GM19328 (cell line): ENCODE results near the gene PCCA.

Experiments
- ATAC-seq: cut with Tn5 transposase; IDR thresholded peaks from one replicate; pipeline ENCODE4 v1.9.1; 2021; ENCODE audit warnings: mild to moderate bottlenecking, moderate library complexity; ENCODE audit not compliant: unreplicated experiment

Gene PCCA

GRCh38 chr13:100451923-100452322, 363.0 kb downstream of the PCCA start:
- ATAC-seq: no peak

- ATAC-seq: no peak
These were observed 366.0 kb downstream of the PCCA start for GRCh38 chr13:100454876-100455275.

- ATAC-seq: no peak
These were observed 369.8 kb downstream of the PCCA start for GRCh38 chr13:100458673-100459072.

DNA sequence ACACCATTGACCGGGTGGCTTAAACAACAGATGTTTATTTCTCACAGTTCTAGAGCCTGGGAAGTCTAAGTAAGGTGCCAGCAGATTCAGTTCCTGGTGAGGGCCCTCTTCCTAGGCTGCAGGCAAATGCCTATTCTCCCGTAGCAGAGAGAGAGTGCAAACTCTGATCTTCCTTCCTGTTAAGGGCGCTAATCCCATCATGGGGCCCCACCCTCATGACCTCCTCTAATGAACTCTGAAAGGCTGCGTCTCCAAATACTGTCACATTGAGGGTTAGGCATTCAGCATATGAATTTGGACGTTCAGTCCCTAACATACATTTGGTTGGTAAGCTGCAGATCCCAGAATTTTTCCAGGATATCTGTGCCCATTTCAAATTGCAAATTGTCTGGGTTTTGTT, 370.9 kb downstream of the PCCA start:
- ATAC-seq: no peak

GRCh38 chr13:100460266-100460665, 371.4 kb downstream of the PCCA start:
- ATAC-seq: no peak

DNA sequence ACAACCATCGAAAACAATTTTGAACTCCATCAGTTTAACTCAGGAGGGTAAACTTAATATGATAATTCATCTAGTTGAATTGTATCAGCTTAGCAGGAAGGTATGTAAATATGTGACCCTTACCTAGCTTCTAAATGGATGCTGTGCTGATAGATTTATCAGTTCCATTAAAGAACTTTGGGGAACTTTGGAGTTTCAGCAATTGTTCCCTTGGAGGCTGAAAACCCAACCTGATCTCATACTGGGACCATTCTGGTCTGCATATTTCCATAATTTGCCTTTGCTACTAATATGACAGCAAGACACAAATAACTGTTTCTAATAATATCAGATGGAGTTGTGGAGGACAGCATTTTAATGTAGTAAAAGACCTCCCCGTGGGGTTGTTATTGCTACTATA, 371.9 kb downstream of the PCCA start:
- ATAC-seq: no peak

- no peak for ATAC-seq
These were observed 372.6 kb downstream of the PCCA start for GRCh38 chr13:100461309-100462030.

DNA sequence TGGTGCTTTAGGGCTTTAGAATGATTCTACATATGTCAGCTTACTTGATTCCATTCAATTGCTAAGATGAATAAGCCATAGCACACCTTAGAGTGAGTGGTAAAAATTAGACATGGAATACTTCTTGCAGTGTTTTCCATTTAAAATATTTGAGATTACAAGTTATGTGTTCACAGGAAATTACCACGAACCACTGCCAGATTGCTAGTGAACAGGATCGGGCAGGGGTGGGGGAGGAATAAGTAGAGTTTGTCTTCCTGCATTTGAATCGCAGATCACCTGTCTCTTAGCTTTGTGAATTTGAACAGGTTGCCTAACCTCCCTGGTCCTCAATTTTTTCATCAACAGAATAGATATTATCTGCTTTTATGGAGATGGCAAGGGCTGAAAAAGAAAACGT, 375.1 kb downstream of the PCCA start:
- ATAC-seq: no peak

GRCh38 chr13:100465558-100465957, 376.7 kb downstream of the PCCA start:
- ATAC-seq: no peak

GRCh38 chr13:100470866-100471505, 382.1 kb downstream of the PCCA start:
- no peak for ATAC-seq

- no peak for ATAC-seq
These were observed 384.2 kb downstream of the PCCA start for GRCh38 chr13:100473087-100473486.

DNA sequence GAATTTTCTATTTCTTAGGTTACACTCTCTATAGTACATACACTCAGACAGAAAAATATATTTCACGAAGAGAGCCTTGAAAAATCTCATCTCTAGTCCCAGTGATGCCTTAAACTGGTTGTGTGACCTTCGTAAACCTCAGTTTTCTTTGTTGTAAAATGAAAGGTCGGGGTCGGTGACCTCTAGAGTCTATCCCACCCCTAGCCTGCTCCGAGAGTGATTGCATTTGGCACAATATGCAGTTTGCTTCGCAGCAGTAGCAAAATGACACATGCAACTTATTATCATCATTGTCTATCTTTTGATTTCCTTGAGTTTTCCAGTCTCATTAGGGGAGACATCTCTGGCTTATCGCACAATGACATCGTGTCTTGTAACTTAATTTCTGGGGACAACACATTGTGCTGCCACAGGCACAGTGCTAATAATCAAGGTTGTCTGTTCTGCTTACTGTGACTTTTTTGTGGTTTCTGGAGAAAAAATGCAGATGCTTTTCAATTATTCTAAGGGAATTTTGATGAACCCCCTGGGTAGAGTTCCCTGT, 384.7 kb downstream of the PCCA start:
- ATAC-seq: no peak

DNA sequence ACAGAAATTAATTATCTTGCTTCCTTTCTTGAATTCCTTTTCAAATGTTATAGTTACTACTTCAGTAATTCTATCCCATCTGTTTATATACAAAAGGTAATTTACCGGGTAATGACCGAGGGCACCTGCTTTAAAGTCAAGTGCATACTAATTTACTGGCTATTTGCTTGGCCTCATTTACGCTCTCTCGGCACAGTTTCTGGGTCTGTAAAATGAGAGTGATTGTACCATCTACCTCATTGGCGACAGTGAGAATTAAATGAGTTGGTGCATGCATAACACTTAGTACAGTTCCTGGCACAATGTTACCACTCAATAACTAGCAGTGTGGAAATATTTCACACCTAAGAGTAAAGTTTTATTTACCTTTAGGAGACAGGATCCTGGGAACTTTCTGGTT, 388.1 kb downstream of the PCCA start:
- no peak for ATAC-seq

DNA sequence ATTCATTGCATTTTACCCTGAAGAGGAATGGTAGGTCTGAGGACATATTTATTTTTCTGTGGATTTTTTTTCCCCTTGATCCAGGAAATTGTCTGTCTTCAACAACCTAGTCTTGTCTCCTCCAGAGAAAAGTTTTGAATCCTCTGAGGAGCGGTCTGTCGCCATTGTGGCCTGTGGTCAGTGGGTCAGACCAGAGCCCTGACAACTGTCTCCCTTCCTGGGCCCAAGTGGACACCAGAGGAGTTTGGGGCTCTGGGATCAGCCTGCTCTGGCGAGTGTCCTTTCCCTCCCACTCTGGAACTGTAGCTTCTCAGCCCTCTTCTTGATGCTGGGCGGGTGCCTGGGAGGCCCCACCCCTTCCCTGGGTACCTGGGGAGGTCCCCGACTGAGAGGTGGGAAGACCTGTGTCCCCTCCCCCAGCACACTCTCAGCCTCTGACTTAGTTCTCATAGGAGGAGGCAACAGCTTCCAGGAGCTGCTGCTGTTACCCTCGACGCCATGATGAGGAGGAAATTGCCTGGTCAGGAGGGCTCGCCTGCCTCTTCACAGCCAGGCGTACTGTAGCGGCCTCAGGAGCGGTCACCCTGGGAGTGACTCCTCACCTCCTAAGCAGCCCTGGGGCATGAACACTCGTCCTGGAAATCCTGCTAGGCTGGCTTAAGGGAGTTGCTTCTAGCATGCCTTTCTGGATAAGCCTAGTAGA, 389.4 kb downstream of the PCCA start:
- ATAC-seq: no peak

DNA sequence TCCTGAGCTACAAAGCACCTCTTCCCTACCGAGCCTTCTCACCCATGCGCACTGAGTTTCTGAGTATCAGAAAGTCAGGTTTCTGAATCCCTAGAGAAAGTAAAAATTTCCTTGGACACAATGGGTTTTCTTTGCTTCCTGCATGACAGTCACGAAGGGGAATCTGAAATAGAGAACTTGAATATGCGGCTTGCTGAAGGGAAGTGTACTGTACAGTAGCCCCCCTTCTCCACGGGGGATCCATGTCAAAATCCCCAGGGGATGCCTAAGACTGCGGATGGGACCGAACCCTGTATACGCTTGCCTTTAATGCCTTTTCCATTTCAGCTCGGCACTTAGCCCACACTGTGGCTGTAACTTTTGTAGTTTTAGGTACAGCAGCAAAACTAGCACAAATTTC, 391.8 kb downstream of the PCCA start:
- ATAC-seq: no peak

DNA sequence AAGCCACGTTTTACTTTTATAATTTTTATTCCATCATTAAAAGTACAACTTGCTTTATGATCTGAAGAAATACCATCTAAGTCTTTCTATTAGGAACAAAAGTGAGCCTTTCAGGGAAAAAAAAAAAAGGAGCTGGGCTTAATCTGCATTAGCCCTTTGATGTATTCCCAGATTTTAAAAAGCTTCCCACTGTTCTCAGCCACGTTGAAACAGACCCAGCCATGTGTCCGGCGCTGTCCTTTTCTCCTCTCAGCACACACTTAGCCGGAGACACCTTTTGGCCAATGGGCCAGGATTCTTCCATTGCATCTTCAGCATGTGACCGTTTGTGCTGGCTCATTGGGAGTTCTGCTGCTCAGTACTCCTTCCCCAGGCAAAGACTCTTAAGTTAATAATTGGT, 394.2 kb downstream of the PCCA start:
- no peak for ATAC-seq

DNA sequence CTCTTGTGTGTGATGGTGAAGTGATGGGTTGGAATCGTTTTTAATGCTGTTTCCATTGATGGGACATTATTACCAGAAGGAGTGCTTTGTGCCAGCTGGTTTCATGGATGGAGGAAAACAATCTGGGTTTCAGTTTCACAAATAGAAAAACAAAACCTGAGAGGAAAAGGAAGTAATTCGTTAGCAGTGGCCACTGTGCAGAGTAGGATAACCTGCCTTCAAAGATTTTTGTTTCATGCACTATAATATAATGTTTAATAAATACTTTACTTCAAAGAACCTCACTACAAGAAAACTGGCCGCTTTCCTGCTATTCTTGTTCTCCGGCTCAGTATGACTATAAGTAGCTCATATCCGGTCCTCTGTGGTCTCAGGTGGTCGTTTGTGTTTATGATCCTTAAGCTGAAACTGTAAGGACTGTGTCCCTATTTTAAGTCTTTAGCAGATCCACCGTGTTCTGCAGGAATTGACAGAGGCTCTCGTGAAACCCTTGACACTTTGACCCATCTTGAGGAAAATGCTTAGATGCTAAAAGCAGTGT, 395.0 kb downstream of the PCCA start:
- no peak for ATAC-seq

- no peak for ATAC-seq
These were observed 395.8 kb downstream of the PCCA start for GRCh38 chr13:100484702-100485101.

GRCh38 chr13:100485265-100485664, 396.4 kb downstream of the PCCA start:
- ATAC-seq: no peak

DNA sequence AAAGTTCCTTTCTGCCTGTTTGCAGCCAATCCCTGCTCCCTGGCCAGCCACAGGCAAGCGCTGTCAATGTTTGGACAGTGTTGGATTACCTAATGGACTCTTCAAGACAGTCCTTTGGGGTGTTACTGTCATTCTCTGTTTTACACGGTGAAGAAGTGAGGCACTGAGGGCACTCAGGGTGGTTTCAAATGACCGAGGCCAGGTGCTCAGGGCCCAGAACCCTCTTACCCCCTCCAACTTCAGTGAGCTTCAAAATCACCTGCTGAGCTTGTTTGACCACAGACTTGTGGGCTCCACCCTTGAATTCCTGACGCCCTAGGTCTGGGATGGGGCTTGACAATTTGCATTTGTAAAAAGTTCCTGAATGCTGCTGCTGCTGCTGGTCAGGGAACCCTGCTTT, 401.8 kb downstream of the PCCA start:
- ATAC-seq: no peak

- ATAC-seq: no peak
These were observed 402.4 kb downstream of the PCCA start for GRCh38 chr13:100491164-100491842.
